NCI-H82 (cell line): ENCODE results near the gene ADAMTS2.

Experiments used
- DNase-seq: peaks from one replicate; lab custom pipeline; 2025; lab: John Stamatoyannopoulos, UW

The ADAMTS2 gene

GRCh38 chr5:179194941-179195381 lies 150.3 kb downstream of the ADAMTS2 start:
- DNase-seq, result no peak

DNA sequence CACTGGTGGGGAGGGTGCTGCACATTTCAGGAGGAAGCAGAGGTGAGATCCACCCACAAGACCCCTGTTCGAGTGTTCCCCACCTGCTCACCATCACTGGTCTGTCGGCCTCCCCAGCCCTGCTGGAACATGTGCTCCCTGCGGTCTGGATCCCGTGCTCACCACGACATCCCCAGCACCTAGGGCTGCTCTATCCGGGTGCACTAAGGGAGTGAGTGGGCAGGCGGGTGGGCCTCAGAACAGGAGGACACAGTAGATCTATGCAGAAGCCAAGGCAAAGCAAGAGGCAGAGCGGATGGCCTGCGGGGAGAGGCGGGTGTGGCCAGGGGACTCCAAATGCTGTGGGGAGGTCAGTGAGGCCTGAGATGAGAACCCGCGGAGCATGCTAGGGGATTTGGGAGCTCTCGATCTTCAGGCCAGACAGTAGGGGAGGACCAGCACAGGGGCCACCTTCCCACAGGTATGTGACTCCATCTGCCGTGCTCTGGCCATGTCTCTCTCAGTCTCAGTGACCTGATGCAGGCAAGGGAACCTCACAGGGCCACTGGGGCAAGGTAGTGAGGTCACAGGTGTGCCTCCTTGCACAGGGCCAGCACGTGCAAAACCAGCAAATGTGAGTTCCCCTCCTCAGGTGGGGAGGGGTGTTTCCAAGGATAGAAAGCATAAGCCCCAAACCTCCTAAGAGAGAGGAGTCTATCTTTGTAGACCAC lies 150.9 kb downstream of the ADAMTS2 start:
- no peak for DNase-seq

DNA sequence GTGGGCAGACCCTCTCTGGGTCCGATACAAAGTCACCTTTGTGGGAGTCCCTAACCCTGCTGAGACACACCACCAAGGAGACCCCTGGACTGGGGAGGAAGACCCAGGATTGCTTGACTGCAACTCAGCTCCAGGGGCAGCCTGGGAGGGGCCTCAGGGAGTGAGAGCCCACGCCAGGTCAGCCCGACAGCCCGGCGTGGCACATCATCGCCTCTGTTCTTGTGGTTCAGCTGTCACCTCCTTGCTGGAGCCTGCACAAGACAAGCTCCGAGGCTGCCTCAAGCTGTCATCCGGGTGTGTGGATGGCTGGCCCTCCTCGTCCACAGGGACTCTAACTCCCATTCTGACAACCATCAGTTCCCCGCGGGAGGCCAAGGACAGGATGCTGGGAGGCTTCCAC lies 151.5 kb downstream of the ADAMTS2 start:
- DNase-seq, result no peak

DNA sequence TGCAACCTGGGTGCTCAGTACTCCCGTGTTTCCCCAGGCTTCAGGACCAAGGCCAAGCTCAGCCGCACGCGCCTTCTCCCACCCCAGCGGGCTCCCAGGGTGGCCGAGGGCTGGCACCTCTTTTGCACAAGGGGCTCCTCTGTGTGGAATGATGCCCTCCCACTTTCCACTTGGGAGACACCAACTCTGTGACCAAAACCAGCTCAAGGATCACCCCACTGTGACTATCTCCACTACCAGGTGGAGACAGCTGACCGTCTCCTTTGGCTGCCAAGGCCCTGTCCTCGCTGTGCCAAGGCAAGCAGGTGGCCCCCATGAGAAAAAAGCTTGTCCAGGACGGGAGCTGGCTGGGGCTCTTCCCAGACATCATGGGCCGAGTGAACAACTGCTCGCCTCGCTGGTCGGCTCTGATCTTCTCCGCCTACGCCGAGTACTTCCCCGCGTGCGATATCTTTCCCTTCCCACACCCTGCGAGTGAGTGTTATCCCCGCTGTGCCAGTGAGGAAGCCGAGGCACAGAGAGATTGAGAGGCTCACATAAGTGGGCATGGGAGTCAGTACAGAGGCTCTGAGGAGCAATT lies 152.3 kb downstream of the ADAMTS2 start:
- no peak for DNase-seq

- DNase-seq, result peak; percentile 93
Observed at GRCh38 chr5:179192185-179192890, 152.9 kb downstream of the ADAMTS2 start.

GRCh38 chr5:179191506-179192184 lies 153.6 kb downstream of the ADAMTS2 start:
- DNase-seq, result no peak

DNA sequence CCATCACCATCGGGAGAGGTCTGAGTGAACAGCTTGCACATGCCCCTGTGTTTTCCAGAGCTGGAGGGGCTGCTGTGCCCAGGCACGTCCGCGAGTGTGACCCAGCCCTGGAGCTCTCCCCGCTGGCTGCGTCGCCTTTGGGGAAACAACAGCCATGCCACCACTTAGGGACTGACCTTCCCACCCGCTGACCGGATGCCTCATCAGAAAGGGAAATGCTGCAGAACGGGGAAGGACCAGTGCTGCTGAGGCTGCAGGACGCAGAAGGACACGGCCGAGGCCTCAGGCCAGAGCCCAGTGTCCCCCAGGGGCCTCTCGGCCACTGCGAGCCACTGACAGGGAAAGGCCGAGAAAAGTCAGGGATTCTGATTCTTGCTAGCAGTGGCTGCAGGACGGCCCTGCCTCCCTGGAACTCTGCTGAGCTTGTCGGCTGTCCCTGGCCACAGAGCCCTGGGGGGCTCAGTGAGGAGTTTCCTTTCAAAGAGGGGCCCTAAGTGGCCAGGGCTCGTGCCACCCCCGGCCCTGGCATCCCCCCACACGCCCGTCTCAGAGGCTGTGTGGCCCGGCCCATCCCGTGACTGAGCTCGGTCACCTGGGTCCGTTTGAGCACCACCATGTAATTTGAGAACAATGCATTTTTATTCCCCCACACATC lies 154.3 kb downstream of the ADAMTS2 start:
- DNase-seq, result no peak

GRCh38 chr5:179188636-179189035 lies 156.6 kb downstream of the ADAMTS2 start:
- no peak for DNase-seq

- no peak for DNase-seq
Observed at GRCh38 chr5:179187681-179188575, 157.3 kb downstream of the ADAMTS2 start.

DNA sequence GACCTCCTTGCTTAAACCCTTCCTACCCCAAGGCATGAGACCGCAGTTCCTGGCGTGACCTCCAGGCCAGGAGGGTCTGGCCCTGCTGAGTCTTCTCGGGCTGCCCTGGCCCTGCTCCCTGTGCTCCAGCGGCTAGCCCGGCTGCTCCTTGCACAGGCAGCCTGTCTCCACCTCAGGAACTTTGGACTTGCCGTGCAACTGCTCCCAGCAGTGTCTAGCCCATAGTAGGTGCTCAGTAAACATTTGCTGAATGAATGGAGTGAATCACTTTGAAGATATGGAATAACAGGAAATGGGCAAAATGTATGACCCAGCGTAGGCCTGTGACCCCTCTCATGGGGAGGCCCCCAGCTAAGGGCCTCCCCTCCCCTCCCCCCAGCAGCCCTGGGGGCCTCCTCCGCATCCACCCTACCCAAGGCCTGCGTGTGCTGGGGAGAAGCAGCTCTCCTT lies 158.0 kb downstream of the ADAMTS2 start:
- DNase-seq, result no peak

GRCh38 chr5:179186801-179187200 lies 158.5 kb downstream of the ADAMTS2 start:
- no peak for DNase-seq

DNA sequence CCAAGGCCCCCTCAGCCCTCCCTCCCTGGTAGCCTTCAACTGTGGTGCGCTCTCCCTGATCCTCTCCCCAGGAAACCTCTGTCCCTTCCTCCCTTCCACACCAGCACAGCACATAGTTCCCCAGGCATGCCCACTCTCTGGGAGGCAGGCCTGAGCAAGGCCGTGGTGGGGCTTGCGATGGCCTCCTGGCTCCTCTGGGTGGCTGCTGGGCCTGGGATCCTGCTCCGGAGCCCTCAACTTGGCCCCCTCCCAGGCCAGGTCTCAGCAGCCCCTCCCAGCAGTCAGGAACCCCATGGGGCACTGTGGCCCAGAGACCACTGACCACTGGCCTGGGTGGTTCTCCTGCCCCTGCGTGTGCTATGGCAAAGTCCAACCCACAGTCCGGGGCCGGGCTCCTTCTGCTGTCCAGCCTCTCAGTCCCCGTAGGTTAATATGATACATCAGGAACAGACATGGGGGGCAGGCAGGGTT lies 159.3 kb downstream of the ADAMTS2 start:
- DNase-seq, result no peak

DNA sequence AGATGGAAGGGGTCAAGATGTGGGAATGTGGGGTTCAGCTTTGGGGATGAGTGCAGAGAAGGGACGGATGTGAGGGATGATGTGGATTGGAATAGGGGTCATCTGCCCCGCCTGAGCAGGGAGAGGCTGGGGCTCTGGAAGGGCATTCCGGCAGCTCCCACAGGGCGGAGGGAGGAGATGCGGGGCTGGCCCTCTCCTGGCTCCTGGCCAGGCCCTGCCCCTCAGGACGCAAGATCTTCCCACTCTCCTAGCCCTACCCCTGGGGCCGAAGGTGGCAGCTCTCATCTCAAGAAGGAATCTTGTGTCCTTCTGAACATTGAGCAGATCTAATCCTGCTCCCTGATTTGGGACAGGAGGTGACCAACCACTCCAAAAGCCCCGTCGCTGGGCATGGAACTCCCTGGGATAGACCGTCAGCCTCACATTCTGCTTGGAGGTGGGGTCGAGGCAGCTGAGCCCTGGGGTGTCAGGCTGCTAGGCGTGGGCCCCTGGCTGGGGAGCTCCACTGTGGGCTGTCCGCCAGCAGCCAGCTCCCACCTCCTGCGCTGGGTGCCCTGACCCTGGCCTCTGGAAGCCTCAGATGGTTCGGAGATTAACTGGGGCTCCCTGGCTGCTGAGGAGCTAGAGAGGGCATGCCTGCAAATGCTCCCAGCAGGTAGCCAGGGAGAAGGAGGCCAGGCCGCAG lies 159.9 kb downstream of the ADAMTS2 start:
- DNase-seq, result no peak

DNA sequence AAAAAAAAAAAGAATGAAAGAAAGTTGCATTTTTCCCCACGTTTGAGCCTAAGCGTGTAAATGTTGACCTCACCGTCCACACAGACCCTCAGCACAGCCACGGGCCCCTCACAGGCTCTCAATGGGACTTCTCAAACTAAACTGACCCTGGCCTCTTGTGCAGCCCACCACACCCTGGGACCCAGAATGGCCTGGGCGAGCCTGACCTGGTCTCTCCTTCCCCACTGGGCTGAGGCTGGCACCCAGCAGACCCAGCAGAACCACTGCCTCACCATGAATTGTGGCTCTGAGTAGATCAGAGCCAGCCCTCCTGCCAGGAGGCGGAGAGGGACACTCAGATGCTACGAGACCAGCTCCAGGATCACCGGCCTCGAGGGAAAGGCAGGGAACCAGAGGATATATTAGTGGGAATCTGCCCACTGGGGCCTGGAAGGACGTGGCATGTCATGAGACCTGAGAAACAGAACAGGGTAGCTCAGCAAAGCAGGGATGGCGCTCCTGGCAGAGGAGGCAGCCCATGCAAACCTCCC lies 160.7 kb downstream of the ADAMTS2 start:
- no peak for DNase-seq

DNA sequence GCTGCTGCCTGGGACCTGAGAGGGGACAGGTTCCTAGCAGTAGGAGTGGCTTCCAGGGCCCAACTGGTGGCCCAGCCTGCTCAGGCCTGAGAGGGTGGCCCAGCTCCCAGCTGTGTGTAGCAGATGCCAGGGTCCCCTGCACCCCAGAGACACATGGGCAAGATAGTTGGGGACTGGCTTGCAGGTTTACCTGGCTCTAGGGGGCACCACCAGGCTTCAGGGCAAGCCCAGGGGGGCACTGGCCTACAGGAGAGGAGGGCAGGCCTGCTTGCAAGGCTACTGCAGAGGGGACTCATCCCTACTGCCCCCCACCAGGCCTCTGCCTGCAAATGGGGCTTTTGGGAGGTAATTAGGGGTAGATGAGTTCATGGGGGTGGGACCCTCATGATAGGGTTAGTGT lies 161.8 kb downstream of the ADAMTS2 start:
- DNase-seq, result no peak

DNA sequence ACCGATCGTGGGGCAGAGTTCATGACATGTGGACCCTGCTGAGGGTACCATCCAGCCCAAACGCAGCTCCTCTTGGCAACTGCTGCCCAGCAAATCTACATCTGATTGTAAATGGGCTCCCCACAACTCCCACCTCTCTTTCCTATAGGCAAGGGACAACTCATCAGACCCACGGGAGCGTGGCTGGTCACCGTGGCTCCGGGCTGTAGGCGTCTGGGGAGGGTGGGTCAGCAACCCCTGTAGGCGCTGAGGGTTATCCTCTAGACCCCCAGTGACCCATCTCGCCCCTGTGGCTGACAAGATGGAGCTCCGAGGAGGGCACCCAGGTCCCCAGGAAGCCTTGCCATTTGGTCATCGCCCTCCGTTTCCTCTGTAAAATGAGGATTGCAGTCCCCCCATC lies 162.7 kb downstream of the ADAMTS2 start:
- no peak for DNase-seq

DNA sequence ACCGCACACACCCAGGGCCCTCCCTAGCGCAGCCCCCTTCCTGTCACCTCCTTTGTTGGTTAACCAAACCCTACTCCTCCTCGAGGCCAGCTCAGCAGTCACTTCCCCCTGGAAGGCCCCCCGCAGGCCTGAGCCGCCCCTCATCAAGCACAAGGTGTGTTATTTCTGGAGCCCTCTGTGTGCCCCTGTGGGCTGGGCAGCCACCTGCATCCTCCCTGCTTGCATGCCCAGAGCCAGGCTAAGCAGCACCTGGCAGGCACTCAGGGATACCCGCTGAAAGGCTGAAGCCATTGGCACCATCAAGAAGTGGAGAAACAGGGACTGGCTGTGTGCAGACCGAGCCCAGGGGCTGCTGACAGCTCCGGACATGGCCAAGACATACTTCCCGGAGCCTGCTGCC lies 163.3 kb downstream of the ADAMTS2 start:
- DNase-seq, result no peak

DNA sequence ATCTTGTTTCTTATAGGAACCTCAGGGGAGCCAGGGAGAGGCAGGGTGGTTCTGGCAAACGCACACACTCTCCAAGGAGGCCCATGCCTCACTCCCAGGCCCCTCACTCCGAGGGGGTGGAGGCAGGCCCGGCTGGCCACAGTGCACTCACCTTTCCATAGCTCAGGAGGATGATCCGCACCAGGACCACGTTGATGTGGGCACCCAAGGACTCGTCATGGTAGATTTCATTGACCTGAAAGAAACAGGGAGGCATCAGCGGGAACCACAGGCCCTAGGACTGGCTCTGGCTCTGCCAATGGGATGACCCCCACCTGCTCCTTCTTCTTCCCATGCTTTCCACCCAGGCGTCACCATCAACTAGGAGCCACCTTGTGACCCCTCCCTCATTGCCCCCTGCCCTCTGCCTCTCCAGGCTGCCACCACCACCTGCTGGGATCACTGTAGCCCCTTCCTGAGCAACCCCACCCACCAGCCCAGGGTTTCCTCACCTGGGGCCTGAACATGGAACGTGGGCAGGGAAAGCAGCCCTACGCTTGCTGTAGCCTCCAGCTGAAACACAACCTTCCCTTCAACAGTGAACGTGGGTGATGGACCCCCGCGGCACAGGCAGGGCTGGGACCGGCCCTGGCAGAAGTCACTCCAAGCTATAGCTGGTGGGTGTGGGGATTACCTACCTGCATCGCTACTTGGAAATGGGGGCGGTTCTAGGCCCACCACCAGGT lies 164.2 kb downstream of the ADAMTS2 start:
- no peak for DNase-seq

- no peak for DNase-seq
Observed at GRCh38 chr5:179180061-179180610, 165.1 kb downstream of the ADAMTS2 start.
